Hepatic stellate cell (primary cell): ENCODE data around the gene TNRC6C.

Experiments used
- DNase-seq: peaks from one replicate; pipeline ENCODE4 v3.0.0; 2011; ENCODE audit warnings: low spot score

The TNRC6C gene

DNA sequence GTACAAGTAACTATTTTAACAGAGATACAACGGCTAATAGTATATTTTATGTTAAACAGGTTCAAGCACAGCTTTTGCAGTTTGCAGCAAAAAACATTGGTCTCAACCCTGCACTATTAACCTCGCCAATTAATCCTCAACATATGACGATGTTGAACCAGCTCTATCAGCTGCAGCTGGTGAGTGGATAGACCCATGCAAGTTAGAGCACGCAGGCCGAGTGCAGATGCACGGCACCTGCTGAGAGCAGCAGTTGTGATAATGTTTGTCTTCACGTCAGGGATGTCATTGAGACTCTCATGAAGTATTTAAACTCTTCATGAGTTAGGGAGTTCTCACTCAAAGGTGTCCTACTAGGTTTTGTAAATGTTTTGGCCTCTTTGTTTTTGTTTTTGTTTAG, 124.5 kb downstream of the TNRC6C start:
- DNase-seq, result no peak

DNA sequence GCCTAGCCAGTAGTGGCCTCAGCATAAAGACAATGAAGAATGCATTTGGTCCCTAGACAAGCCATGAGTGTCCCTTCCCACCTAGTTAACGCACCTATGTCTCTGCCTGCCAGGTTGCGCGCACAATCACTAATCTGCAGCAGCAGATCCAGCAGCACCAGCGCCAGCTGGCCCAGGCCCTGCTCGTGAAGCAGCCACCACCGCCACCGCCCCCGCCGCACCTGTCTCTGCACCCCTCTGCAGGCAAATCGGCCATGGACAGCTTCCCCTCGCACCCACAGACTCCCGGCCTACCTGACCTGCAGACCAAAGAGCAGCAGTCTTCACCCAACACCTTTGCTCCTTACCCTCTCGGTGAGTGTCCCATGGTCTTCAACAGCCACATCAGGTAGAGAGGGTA, 128.2 kb downstream of the TNRC6C start:
- DNase-seq, result no peak

DNA sequence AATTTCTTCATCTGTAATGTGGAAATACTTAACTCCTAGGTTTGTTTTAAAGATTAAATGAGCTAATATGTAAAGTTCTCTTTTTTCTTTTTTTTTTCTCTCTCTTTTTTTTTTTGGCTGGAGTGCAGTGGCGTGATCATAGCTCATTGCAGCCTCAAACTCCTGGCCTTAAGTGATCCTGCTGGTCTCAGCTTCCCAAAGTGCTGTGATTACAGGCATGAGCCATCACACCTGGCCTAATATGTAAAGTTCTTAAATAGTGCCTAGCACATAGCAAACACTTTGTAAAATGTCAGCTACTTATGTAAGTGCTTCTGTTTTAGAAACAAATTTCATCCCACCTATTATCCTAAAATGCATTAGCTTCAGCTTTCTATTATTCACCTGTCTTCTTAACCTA, 130.0 kb downstream of the TNRC6C start:
- DNase-seq, result no peak

DNA sequence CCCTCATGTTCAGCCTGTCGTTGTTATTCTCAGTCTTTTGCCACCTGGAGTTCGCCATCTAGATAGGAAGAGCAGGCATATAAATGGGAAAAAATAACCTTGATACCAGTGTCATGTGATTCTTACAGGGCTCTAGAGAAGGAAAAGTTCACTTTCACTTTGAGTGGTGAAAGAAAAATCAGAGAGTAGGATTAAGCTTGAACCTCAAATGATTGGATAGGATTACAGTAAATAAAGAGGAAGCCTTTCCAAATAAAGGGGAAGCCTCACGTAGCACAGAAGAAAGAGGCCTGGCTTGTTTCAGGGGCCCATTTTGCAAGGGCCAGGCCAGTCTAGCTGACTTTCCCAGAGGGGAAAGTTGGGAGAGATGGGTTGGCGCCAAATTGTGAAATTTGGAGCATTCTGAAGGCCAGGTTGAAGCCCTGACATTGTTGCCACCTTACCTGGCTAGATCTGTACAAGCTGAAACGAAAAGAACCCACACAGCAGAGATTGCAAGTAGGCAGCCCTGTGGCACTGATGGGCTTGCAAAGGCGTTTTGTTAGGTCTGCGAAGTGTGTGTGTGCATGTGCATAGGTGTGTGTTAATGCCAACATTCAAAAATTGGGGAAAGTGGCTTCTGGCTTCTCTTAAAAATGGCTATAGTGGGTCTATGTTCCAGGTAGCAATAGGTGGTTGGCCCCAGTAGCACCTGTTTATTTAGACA, 131.2 kb downstream of the TNRC6C start:
- DNase-seq, result no peak

DNA sequence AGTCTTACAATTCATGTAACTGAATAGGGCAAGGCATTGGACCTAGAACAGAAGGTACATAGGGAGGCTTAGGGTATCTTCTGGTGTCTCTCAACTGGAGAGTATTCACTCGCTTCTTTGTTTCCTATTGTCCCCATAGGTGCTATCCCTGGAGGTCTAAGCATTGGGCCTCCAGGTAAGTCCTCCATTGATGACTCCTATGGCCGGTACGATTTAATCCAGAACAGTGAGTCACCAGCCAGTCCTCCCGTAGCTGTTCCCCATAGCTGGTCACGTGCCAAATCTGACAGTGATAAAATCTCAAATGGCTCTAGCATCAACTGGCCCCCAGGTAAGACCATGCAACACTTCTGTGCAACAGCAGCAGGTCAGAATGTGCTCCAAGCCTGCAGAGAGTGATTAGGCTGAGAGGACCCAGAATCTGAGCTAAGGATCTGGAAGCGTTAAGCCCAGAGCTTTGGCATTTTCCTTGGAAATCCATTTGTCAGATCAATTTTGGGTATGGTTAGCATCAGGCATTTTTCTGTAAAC, 134.4 kb downstream of the TNRC6C start:
- no peak for DNase-seq

DNA sequence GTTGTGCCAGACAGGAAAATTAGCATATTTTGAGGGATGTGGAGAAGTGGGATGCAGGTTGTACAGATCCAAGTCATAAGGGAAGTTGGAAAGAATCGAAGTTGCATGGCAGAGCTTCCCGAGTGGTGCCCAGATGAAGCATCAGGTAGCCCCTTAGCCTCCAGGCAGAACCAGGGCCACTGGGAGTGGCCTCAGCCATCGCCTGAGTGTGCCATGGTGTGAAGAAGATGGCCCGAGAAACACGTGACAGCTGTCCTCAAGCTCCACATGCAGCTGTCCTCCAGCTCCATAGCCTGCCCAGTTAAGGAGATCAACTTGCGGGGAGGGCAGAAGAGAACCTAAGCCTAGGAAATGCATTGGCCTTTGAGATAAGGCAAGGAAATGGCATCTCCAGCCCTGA, 136.5 kb downstream of the TNRC6C start:
- no peak for DNase-seq

DNA sequence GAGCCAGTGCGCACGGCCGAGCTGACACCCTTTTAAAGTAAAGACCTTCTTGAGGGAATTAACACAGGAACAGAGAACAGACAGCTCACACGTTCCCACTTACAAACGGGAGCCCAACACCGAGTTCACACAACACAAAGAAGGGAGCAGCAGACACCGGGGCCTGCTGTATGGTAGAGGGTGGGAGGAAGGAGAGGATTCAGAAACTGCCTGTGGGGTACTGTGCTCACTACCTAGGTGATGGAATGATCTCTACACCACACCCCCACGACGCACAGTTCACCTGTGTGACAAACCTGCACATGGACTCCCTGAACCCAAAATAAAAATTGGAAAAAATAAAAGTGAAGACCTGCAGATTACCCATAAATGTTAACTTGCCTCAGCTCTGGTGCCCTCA, 137.6 kb downstream of the TNRC6C start:
- DNase-seq, result no peak

DNA sequence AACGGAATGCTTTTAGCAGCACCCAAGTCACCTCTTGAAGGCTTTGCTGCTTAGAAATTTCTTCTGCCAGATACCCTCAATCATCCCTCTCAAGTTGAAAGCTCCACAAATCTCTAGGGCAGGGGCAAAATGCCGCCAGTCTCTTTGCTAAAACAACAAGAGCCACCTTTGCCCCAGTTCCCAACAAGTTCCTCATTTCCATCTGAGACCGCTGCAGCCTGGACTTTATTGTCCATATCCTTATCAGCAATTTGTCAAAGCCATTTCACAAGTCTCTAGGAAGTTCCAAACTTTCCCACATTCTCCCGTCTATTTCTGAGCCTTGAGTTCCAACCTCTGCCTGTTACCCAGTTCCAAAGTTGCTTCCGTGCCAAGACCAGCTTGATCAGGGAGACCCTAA, 142.6 kb downstream of the TNRC6C start:
- DNase-seq, result no peak

DNA sequence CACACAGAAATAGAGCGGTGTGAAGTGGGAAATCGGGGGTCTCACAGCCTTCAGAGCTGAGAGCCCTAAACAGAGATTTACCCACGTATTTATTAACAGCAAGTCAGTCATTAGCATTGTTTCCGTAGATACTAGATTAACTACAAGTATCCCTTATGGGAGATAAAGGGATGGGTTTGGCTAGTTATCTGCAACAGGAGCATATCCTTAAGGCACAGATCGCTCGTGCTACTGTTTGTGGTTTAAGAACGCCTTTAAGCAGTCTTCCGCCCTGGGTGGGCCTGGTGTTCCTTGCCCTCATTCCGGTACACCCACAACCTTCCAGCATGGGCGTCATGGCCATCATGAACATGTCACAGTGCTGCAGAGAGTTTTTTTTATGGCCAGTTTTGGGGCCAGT, 143.0 kb downstream of the TNRC6C start:
- no peak for DNase-seq

DNA sequence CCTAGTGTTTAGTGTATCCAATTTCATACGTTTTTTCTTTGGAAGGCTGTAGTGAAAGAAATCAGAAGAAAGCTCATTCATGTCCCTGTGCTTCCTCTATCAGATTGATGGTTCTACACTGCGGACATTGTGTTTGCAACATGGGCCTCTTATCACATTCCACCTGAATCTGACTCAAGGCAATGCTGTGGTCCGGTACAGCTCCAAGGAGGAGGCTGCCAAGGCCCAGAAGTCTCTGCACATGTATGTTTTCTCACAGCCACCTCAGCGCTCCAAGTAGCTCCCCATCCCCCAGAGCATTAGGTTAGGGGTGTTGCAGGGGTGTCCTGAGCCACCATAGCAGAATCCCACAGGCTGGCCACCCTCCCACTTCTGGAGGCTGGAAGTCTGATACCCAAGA, 144.8 kb downstream of the TNRC6C start:
- DNase-seq, result no peak

DNA sequence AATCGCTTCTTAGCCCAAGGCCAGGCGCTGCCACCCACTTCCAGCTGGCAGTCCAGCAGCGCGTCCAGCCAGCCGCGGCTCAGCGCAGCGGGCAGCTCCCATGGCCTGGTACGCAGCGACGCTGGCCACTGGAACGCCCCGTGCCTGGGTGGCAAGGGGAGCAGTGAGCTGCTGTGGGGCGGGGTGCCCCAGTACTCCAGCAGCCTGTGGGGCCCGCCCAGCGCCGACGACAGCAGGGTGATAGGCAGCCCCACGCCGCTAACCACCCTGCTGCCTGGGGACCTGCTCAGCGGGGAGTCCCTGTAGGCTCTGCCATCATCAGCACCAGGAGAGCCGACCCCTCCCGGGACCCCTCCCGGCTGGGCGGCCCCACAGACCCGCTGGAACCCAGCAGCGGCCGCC, 146.0 kb downstream of the TNRC6C start:
- no peak for DNase-seq

DNA sequence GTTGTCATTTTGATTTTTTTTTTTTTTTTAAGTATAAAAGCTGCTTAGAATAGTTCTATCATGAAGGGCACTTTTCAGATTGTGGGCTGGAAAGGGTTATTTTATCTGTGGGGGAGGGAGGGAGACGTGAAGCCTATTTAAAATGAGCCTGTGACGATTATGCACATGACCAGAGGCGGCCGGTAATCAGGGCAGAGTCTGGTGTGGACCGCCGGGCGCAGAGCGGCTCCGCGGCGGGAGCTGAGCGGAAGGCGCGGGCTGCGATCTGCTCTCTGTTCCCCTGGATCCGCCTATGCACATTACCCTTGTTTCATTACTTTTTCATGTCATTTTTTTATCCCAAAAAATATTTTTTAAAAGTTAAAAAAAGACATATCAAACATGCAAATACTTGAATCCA, 146.6 kb downstream of the TNRC6C start:
- no peak for DNase-seq

DNA sequence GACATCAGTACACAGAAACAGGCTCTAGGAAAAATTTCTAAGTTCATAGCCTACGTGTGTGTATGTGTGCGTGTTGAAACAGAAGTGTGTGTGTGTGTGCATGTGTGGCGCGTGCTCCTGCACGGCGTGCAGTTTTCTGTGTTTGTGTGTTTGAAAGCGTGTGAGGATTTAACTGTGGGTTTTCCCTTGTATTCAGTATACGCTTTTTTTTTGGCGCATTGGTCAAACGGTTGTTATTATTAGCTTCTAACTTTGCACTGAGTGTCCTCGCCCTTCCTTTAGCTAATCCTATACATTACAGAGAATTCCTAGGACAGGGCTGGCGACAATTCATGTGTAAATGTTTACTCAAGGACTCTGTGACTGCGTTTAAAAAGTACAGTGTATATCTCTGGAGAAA, 147.0 kb downstream of the TNRC6C start:
- DNase-seq, result no peak

DNA sequence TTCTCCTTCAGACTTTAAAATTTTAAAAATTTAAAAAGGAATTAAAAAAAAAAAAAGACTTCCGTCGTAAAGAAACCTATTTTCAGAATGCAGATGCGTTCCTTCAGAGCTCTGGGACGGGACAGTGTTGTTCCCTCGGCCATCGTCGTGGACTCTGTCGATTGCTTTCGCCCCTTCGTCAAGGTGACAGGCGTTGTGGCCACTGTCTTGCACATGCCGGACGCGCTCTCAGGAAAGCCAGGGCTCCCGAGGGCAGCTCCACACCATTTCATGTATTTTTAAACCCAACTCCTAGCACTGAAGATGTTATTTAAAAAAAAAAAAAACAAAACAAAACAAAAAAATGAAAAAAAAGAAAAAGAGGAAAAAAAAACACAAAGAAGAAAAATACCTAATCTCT, 147.7 kb downstream of the TNRC6C start:
- DNase-seq, result no peak

DNA sequence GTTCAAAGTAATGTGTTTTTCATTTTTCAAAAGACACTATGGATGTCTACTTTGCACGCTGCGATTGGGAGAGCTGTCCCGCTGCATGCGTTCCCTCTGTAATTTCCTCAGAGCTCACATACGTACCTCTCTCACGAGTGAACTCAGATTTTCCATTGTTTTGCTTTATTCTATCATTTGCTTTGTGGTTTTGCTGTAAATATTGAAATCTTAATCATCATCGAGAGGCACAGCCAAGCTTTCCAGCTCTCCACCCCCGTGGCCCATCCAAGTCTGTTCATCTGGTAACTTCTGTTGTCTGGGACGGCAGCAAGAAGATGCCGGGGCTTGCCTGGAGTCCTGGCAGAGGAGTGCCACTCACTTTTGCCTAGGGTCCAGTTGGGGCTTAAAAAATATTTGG, 149.0 kb downstream of the TNRC6C start:
- DNase-seq, result no peak

DNA sequence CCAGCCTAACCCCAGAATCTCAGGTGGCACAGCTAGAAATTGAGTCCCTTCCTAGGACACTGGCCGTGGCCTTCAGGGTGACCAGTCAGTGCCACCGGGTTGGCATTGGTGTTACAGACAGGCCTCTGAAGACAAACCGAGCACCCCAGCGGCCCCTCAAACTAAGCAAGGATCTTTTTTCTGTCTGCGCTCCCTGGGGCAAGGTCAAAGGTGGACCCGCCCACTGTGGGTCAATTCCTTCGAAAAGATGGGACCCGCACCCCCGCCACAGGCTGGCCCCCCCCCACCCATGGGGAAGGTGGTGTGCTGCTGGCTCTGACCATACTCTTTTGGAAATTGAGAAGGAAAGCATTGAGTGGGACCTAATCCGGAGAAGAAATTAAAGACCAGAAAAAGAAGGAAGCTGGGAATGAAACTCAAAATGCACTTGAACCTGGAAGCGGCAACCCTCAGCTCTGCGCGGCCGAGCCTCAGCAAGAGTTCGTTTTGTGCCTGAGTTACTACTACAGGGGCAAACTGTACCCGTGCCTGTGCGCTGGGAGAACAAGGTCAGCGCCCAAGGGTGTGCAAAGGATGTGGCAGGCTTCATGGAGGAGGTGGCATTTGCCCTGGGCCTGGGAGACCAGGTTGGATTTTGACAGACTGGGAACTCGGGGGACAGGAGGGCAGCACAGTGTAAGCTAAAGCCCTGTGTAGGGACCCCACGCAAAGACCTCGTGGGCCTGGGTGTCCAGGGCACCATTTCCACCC, 149.6 kb downstream of the TNRC6C start:
- DNase-seq, result no peak

DNA sequence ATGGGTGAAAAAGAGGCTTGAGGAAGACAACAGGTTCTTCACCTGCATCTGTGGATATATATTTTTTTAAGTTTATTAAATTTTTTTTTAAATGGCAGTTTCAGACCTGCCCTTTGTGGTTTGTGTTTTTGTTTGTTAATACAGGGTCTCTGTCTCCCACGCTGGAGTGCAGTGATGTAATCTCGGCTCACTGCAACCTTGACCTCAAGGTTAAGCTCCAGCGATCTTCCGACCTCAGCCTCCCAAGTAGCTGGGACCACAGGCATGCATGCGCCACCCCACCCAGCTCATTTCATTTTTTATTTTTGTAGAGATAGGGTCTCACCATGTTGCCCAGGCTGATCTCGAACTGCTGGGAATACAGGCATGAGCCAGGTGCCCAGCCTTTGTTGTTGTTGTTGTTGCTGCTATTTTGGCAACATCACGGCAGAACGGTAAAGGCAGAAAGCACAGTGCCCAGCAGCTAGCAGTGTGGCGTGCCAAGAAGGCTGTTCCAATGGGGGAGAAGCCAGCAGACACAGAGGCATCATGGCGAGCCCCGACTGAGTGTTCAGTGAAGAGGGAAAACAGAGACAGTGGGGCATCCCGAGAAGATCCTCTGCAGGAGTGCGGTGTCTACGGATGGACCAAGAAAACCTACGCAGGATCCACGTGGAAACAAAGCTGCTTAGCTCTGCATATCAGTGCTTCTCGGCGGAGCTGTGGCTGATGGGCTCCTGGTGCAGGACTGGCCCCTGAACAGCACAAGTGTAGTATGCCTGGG, 150.4 kb downstream of the TNRC6C start:
- DNase-seq, result no peak

DNA sequence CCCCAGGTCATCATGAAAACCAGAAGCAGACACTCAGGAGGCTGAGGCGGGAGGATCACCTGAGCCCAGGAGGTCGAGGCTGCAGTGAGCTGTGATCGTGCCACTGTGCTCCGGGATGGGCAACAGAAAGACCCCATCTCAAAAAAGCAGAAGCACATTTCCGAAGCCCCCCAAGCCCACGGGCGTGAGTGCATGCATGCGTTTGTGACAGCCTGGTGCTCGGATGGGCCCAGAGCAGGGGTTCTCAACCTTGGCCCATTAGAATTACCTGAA, 150.9 kb downstream of the TNRC6C start:
- DNase-seq, result no peak

DNA sequence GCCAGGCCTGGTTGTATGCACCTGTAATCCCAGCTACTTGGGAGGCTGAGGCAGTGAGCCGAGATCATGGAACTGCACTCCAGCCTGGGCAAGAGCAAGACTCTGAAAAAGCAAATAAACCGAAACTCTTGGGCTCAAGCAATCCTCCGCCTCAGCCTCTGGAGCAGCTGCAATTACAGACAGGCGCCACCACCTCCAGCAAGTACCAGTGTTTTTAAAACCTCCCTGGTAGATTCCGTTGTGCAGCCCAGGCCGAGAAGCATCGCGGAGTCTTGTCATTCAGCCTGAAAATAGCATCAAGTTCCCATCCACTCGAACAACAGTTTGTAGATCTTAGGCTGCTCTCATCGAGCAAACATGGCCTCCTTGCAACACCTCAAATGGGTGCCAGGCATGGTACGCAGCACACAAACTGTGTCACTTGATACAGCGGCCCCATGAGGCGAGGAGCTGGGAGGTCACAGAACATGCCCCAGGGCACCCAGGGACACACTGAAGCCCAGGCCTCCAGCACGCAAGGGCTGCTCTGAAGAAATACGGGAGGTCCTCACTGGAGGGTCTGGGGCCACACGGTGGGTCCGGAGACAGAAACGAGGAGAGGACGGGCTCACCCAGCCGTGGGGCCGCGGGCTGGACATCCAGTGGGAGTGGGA, 152.0 kb downstream of the TNRC6C start:
- no peak for DNase-seq

DNA sequence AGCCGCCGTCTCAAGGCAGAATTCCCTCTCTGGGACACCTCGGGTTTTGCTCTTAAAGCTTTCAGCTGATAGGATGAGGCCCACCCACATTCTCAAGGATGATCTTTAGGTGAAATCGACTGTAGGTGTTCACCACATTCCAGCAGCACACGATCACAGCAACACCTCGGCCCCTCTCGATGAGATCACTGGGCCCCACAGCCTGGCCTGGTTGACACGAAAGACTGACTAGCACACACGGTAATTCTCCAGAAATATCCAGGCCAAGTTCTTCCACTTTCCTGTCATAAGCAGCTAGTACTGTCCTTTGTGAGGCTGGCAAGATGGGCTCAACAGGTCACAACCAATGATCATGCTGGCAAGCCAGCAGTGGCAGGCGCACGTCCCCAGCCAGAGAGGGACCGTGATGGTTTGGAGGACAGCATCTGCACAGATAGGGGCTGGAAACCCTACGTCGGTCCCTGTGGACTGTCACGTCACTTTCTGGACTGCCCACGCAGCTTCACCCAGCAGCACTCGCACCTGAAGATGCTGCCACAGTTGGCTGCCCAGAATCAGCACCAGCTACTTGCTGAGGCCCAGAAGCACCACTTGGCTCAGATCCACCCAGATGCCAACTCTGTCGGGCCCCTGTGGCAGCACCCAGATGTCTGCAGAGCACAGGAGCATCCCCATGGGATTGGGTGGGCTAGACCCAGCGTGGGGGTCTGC, 152.7 kb downstream of the TNRC6C start:
- no peak for DNase-seq

DNA sequence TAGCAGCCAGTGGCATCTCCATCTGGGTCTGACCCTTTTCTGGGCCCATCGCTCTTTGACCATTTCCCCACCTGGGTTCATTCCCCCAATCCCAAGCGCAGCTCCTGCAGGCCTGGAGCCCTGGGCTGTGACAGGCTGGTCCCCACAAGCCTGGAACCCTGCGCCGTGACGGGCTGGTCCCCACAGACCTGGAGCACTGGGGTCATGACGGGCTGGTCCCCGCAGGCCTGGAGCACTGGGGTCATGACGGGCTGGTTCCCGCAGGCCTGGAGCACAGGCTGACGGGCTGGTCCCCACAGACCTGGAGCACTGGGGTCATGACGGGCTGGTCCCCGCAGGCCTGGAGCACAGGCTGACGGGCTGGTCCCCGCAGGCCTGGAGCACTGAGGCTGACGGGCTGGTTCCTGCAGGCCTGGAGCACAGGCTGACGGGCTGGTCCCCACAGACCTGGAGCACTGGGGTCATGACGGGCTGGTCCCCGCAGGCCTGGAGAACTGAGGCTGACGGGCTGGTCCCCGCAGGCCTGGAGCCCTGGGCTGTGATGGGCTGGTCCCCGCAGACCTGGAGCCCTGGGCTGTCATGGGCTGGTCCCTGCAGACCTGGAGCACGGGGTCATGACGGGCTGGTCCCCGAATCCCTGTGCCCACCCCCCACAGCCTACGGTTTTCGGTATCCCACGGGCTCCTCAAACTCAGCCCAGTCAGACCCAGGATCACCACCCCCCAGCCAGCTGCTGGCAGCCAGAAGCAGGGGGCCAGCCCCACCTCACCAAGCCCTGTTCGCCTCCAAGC, 153.4 kb downstream of the TNRC6C start:
- no peak for DNase-seq
